Aorta (tissue), 5 donors: Measurements from ENCODE around the gene RASGRP3. TPM values are rescaled to one million over a fixed set of nuclear protein-coding genes. Genes with fewer than 3 reads are reported as not detected.

Experiments used
- ATAC-seq: fragments of 200-7000 bp; cut with Tn5 transposase; one replicate; pipeline ENCODE4 v1.9.1; 2022; ENCODE audit warnings: moderate library complexity; ENCODE audit not compliant: low FRiP score
- DNase-seq, 2 donors: peaks; one replicate each; pipeline ENCODE4 v3.0.0-alpha.2; 2020
- H3K27ac ChIP-seq, 2 donors: one replicate each; pipeline ENCODE4 v1.5.1; 2013; ENCODE audit warnings: low read length in 2 of 2, mild to moderate bottlenecking in 2 of 2, moderate library complexity in 2 of 2, control low read depth in 1 of 2, inconsistent platforms in 1 of 2, low read depth in 1 of 2
- H3K27me3 ChIP-seq, 2 donors: one replicate each; pipeline ENCODE4 v1.6.1; 2013; ENCODE audit warnings: control low read depth in 1 of 2, low read length in 1 of 2, mild to moderate bottlenecking in 1 of 2, moderate library complexity in 1 of 2; ENCODE audit not compliant: insufficient read depth in 2 of 2, control insufficient read depth in 1 of 2
- H3K36me3 ChIP-seq, 2 donors: one replicate each; pipeline ENCODE4 v1.6.1; 2013; ENCODE audit warnings: control low read depth in 1 of 2, low read length in 1 of 2, mild to moderate bottlenecking in 1 of 2; ENCODE audit not compliant: insufficient read depth in 2 of 2, control insufficient read depth in 1 of 2
- H3K4me1 ChIP-seq, 2 donors: one replicate each; pipeline ENCODE4 v1.6.1; 2013; ENCODE audit warnings: low read length in 2 of 2, control low read depth in 1 of 2, mild to moderate bottlenecking in 1 of 2, moderate library complexity in 1 of 2; ENCODE audit not compliant: insufficient read depth in 2 of 2, control insufficient read depth in 1 of 2
- H3K4me3 ChIP-seq, 2 donors: one replicate each; pipeline ENCODE4 v1.5.1; 2013; ENCODE audit warnings: low read length in 2 of 2, control low read depth in 1 of 2, mild to moderate bottlenecking in 1 of 2
- H3K9me3 ChIP-seq: one replicate; pipeline ENCODE4 v1.6.1; 2013; ENCODE audit warnings: mild to moderate bottlenecking, low read length; ENCODE audit not compliant: control insufficient read depth
- WGBS, 2 donors: extraction: QIAGEN DNeasy Blood & Tissue Kit; methylation state at CpG; one replicate each; pipeline ENCODE4 v1.1.7; 2013; 5-methylcytosine and 5-hydroxymethylcytosine counted together
- intact Hi-C, 2 donors: fragments of 100-400 bp; cut with DNase I; formaldehyde crosslinking; loops; one replicate each; pipeline versions ENCODE4 v1.14.2 to v1.15.0; 2022
- long read RNA-seq, 2 donors: library from polyadenylated mRNA; unstranded; transcript quantifications; one replicate each; pipeline ENCODE4 v2.0.0, GENCODE V29; 2020 to 2021
- polyA plus RNA-seq, 2 donors: library from polyadenylated mRNA; stranded (reverse); fragments of 200-250 nt; gene quantifications; one replicate each; pipeline ENCODE4 v1.2.3, GENCODE V29; 2013
- total RNA-seq, 2 donors: library from RNA; stranded (reverse); fragmentation: NEBNext Ultra II Directional; extraction: Animal tissue kit (Norgen Biotek cat#: 25700); gene quantifications; one replicate each; pipeline ENCODE4 v1.2.1, GENCODE V29; 2021
- donor health status: healthy with polysubstance abuse.
- donor health status: Bipolar disorder and iron deficiency.
- donor health status: DM: no; HTN: no; CAD: no.
- donor health status: DM: no; HTN: no; CAD: no.
- donor health status: DM: yes; HTN: yes; CAD: no.

Gene RASGRP3
- total RNA-seq (10 to 100 TPM; 12.8 to 22.3 TPM), polyA plus RNA-seq (1 to 10 TPM in 1 of 2 donors, under 1 TPM in 1; 0.46 to 3.0 TPM)
- long read RNA-seq, donor 1, full-length matches to known transcripts = 4 of 14 reads
- long read RNA-seq, donor 1, partial matches to known transcripts = 5 of 14 reads
- long read RNA-seq, donor 1, other reads (novel, unspliced or antisense) = 5 of 14 reads
- long read RNA-seq, donor 2, full-length matches to known transcripts = 5 of 11 reads
- long read RNA-seq, donor 2, partial matches to known transcripts = 5 of 11 reads
- long read RNA-seq, donor 2, other reads (novel, unspliced or antisense) = 1 of 11 reads

- peak; percentile 89 for DNase-seq
- H3K27ac ChIP-seq = peak within 1 kb of the TSS in 1 of 2 donors; percentile 88
- no peaks in the 10 kb centered on the region for H3K27me3 ChIP-seq
- no peaks in the 10 kb centered on the region for H3K9me3 ChIP-seq
- no peaks in the 10 kb centered on the region for H3K36me3 ChIP-seq
- H3K4me1 ChIP-seq = no peaks in the 10 kb centered on the region
- intact Hi-C loops = loop anchor here (5.0 kb wide), 2 partner anchors 101 to 106 kb away; no protein-coding TSS in a partner anchor
- 0 to 1% methylated on average over 18 of the region's 18 CpGs for WGBS, 2 donors
- peak within 1 kb of the TSS; percentile 60 to 100 for H3K4me3 ChIP-seq
- peak; percentile 88 for ATAC-seq
Observed at GRCh38 chr2:33476131-33476792, at the start of gene RASGRP3. Gene RASGRP3, plus strand, starts transcription at chr2:33476649. Its CDS starts 38,488 bp downstream, at chr2:33515137.

- ATAC-seq (no peak), DNase-seq (no peak)
- H3K4me3 ChIP-seq = no peak overlapping the region
- H3K9me3 ChIP-seq = no peaks in the 10 kb centered on the region
- H3K4me1 ChIP-seq = no peaks in the 10 kb centered on the region
- no peaks in the 10 kb centered on the region for H3K27me3 ChIP-seq
- intact Hi-C loops = no loop called here
- no peak overlapping the region for H3K27ac ChIP-seq
- 51 to 54% methylated on average over 3 of the region's 3 CpGs for WGBS, 2 donors
- H3K36me3 ChIP-seq = no peaks in the 10 kb centered on the region
Observed at GRCh38 chr2:33426666-33427231, 49.7 kb upstream of the RASGRP3 start.

GRCh38 chr2:33430077-33430476 lies 46.4 kb upstream of the RASGRP3 start:
- no peak overlapping the region for H3K27ac ChIP-seq
- no peaks in the 10 kb centered on the region for H3K36me3 ChIP-seq
- no peak for ATAC-seq
- no peaks in the 10 kb centered on the region for H3K4me1 ChIP-seq
- H3K4me3 ChIP-seq = no peak overlapping the region
- H3K27me3 ChIP-seq = no peaks in the 10 kb centered on the region
- intact Hi-C loops = no loop called here
- no peak for DNase-seq
- H3K9me3 ChIP-seq = no peaks in the 10 kb centered on the region
- 59 to 68% methylated on average over 3 of the region's 3 CpGs for WGBS, 2 donors

GRCh38 chr2:33430856-33431255 lies 45.6 kb upstream of the RASGRP3 start:
- Histone ChIP-seq H3K4me3 (no peak overlapping the region), H3K27ac (no peak overlapping the region), H3K27me3 (no peaks in the 10 kb centered on the region), H3K36me3 (no peaks in the 10 kb centered on the region), H3K9me3 (no peaks in the 10 kb centered on the region), H3K4me1 (no peaks in the 10 kb centered on the region)
- intact Hi-C loops = no loop called here
- ATAC-seq (no peak), DNase-seq (no peak)
- WGBS, 2 donors = 60 to 63% methylated on average over 1 of the region's 1 CpG

- no peak for ATAC-seq
- no peak for DNase-seq
- H3K9me3 ChIP-seq = no peaks in the 10 kb centered on the region
- H3K4me1 ChIP-seq = no peaks in the 10 kb centered on the region
- intact Hi-C loops = no loop called here
- WGBS, 2 donors = 9 to 12% methylated on average over 2 of the region's 2 CpGs
- H3K36me3 ChIP-seq = no peaks in the 10 kb centered on the region
- no peak overlapping the region for H3K27ac ChIP-seq
- no peaks in the 10 kb centered on the region for H3K27me3 ChIP-seq
- no peak overlapping the region for H3K4me3 ChIP-seq
Observed at GRCh38 chr2:33432871-33433270, 43.6 kb upstream of the RASGRP3 start.

- no peak for DNase-seq
- WGBS, 2 donors = 21 to 22% methylated on average over 7 of the region's 7 CpGs
- intact Hi-C loops = no loop called here
Observed at GRCh38 chr2:33433279-33434235, 42.9 kb upstream of the RASGRP3 start.

GRCh38 chr2:33435518-33435917 lies 40.9 kb upstream of the RASGRP3 start:
- ATAC-seq = no peak
- no peaks in the 10 kb centered on the region for H3K27me3 ChIP-seq
- DNase-seq = no peak
- H3K9me3 ChIP-seq = no peaks in the 10 kb centered on the region
- H3K36me3 ChIP-seq = no peaks in the 10 kb centered on the region
- no peak overlapping the region for H3K4me3 ChIP-seq
- no peaks in the 10 kb centered on the region for H3K4me1 ChIP-seq
- WGBS, 2 donors = 74 to 82% methylated on average over 8 of the region's 8 CpGs
- H3K27ac ChIP-seq = no peak overlapping the region
- intact Hi-C loops = no loop called here

More at GRCh38 chr2:33433279-33434235, 42.9 kb upstream of the RASGRP3 start:
- ATAC-seq = peak; percentile 77
- H3K27ac ChIP-seq = peak overlapping the region in 1 of 2 donors; percentile 28
- H3K4me3 ChIP-seq = peak overlapping the region in 1 of 2 donors; percentile 31
- H3K9me3 ChIP-seq = no peaks in the 10 kb centered on the region
- H3K36me3 ChIP-seq = no peaks in the 10 kb centered on the region
- H3K4me1 ChIP-seq = no peaks in the 10 kb centered on the region
- no peaks in the 10 kb centered on the region for H3K27me3 ChIP-seq

- Histone ChIP-seq H3K27me3 (no peaks in the 10 kb centered on the region), H3K4me1 (no peaks in the 10 kb centered on the region), H3K36me3 (no peaks in the 10 kb centered on the region), H3K4me3 (no peak overlapping the region), H3K27ac (no peak overlapping the region), H3K9me3 (no peaks in the 10 kb centered on the region)
- ATAC-seq (no peak), DNase-seq (no peak)
- WGBS, 2 donors = 11 to 32% methylated on average over 1 of the region's 1 CpG
- intact Hi-C loops = no loop called here
Observed at GRCh38 chr2:33436083-33436482, 40.4 kb upstream of the RASGRP3 start.
